MCF 10A (cell line): Measurements from ENCODE around the gene CROCC2. TPM values are rescaled to one million over a fixed set of nuclear protein-coding genes. Genes with fewer than 3 reads are reported as not detected.

Source experiments
- BruUV-seq: library from RNA; stranded (reverse); fragments of 400-500 nt; replicated peaks from 2 replicates; lab custom pipeline; 2021; lab: Mats Ljungman, UMichigan
- CTCF ChIA-PET: fragments of 300-600 bp; sonication (Branson Sonifier 250); formaldehyde crosslinking; extraction: SDS; loops from one replicate; lab custom pipeline; 2021; ENCODE audit warnings: antibody characterized with exemption, inconsistent platforms; lab: Yijun Ruan, JAX
- POLR2A ChIA-PET: fragments of 300-600, 350-650 bp; sonication (Branson Sonifier 250); formaldehyde crosslinking; extraction: SDS; loops from one replicate; lab custom pipeline; 2020; ENCODE audit warnings: antibody characterized with exemption, inconsistent platforms; lab: Yijun Ruan, JAX
- DNase-seq: peaks from one replicate; pipeline ENCODE4 v3.0.0-alpha.2; 2018; ENCODE audit not compliant: unreplicated experiment
- H3K27ac Mint-ChIP-seq: one replicate; pipeline ENCODE4 v1.8.0; 2022; ENCODE audit warnings: mild to moderate bottlenecking, low read depth, mixed read lengths; ENCODE audit not compliant: unreplicated experiment
- H3K27me3 Mint-ChIP-seq: one replicate; pipeline ENCODE4 v1.8.0; 2022; ENCODE audit warnings: mixed read lengths; ENCODE audit not compliant: insufficient read depth, unreplicated experiment
- H3K36me3 Mint-ChIP-seq: one replicate; pipeline ENCODE4 v1.8.0; 2022; ENCODE audit warnings: mild to moderate bottlenecking, moderate library complexity, mixed read lengths; ENCODE audit not compliant: insufficient read depth, unreplicated experiment
- H3K4me1 Mint-ChIP-seq: one replicate; pipeline ENCODE4 v1.8.0; 2022; ENCODE audit warnings: mixed read lengths; ENCODE audit not compliant: insufficient read depth, unreplicated experiment
- H3K4me3 Mint-ChIP-seq: one replicate; pipeline ENCODE4 v1.8.0; 2022; ENCODE audit warnings: mild to moderate bottlenecking, moderate library complexity, mixed read lengths; ENCODE audit not compliant: unreplicated experiment
- H3K9me3 Mint-ChIP-seq: one replicate; pipeline ENCODE4 v1.8.0; 2022; ENCODE audit warnings: mixed read lengths; ENCODE audit not compliant: unreplicated experiment
- intact Hi-C: fragments of 100-400 bp; cut with micrococcal nuclease; formaldehyde crosslinking; loops from 2 replicates; pipeline ENCODE4 v1.14.1; 2022
- total RNA-seq: library from RNA; stranded (reverse); gene quantifications from 2 replicates; pipeline ENCODE4 v1.2.3, GENCODE V29; 2022
- TF ChIP-seq, protein P1 (sequence below): fragments of 200-600 bp; IDR thresholded peaks from one replicate; pipeline ENCODE4 v1.8.0; 2022; ENCODE audit warnings: antibody characterized with exemption, mild to moderate bottlenecking; ENCODE audit not compliant: unreplicated experiment

Gene CROCC2
- total RNA-seq, 1 experiment from 2014 or later = not detected

DNA sequence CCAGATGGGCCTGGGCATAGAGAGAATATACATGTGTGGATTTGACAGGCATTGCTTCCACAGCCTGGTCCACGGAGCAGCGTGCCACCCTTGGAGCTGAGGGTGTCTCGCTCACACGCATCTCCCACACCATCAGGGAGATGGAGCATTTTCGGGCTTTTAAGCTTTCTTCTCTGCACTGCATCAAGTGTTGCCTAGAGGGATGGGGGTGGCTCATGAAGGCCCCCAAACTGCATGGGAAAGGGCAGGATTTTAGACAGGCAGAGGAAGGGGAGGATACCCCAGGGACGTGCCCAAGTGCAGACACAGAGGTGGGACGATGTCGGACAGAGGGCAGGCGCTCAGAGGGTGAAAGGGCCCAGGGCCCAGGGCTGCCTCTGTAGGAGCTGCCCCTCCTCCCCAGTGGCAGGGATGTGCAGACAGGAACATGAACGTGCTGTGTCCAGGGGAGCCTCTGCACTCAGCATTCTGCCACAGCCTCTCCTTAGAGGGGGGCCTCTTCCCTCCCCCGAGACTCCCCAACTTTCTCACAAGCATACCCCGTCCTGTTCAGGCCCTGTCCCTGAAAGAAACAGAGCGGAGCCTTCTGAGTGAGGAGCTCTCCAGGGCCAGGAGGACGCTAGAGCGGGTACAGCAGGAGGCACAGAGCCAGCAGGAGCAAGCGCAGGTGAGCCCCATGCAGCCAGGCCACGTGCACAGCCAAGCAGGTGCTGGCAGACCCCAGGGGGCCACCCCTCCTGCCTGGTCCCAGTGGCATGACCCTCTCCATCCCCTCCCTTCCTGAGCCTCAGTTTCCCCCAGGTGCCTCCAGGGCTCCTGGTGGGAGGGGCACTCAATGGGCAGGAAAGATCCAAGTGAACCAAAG is 49.4 kb downstream of the CROCC2 start:
- TF ChIP-seq, protein P1, sequence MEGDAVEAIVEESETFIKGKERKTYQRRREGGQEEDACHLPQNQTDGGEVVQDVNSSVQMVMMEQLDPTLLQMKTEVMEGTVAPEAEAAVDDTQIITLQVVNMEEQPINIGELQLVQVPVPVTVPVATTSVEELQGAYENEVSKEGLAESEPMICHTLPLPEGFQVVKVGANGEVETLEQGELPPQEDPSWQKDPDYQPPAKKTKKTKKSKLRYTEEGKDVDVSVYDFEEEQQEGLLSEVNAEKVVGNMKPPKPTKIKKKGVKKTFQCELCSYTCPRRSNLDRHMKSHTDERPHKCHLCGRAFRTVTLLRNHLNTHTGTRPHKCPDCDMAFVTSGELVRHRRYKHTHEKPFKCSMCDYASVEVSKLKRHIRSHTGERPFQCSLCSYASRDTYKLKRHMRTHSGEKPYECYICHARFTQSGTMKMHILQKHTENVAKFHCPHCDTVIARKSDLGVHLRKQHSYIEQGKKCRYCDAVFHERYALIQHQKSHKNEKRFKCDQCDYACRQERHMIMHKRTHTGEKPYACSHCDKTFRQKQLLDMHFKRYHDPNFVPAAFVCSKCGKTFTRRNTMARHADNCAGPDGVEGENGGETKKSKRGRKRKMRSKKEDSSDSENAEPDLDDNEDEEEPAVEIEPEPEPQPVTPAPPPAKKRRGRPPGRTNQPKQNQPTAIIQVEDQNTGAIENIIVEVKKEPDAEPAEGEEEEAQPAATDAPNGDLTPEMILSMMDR = no peak
- Mint-ChIP-seq H3K27ac (no peak overlapping the region), H3K36me3 (no peaks in the 10 kb centered on the region), H3K27me3 (peaks cover 11% of the 10 kb centered on the region), H3K9me3 (no peaks in the 10 kb centered on the region), H3K4me1 (no peaks in the 10 kb centered on the region), H3K4me3 (no peak overlapping the region)
- no TSS peak for BruUV-seq
- ChIA-PET CTCF (interaction anchor here (0.7 kb wide), 1 partner anchor 29 kb away, joined by 3 read pairs; no protein-coding TSS in a partner anchor), POLR2A (no interaction called here)
- intact Hi-C loops = no loop called here
- no peak for DNase-seq

- TF ChIP-seq, protein P1 = no peak
- no TSS peak for BruUV-seq
- intact Hi-C loops = no loop called here
- no peaks in the 10 kb centered on the region for H3K36me3 Mint-ChIP-seq
- H3K27ac Mint-ChIP-seq = no peak overlapping the region
- POLR2A ChIA-PET = no interaction called here
- H3K4me3 Mint-ChIP-seq = no peak overlapping the region
- CTCF ChIA-PET = interaction anchor here (0.7 kb wide), 1 partner anchor 1826 kb away, joined by 4 read pairs; no protein-coding TSS in a partner anchor
- H3K4me1 Mint-ChIP-seq = no peaks in the 10 kb centered on the region
- H3K27me3 Mint-ChIP-seq = peaks cover 11% of the 10 kb centered on the region
- DNase-seq = no peak
- H3K9me3 Mint-ChIP-seq = no peaks in the 10 kb centered on the region
Measured at GRCh38 chr2:240956171-240956934, 50.2 kb downstream of the CROCC2 start.

DNA sequence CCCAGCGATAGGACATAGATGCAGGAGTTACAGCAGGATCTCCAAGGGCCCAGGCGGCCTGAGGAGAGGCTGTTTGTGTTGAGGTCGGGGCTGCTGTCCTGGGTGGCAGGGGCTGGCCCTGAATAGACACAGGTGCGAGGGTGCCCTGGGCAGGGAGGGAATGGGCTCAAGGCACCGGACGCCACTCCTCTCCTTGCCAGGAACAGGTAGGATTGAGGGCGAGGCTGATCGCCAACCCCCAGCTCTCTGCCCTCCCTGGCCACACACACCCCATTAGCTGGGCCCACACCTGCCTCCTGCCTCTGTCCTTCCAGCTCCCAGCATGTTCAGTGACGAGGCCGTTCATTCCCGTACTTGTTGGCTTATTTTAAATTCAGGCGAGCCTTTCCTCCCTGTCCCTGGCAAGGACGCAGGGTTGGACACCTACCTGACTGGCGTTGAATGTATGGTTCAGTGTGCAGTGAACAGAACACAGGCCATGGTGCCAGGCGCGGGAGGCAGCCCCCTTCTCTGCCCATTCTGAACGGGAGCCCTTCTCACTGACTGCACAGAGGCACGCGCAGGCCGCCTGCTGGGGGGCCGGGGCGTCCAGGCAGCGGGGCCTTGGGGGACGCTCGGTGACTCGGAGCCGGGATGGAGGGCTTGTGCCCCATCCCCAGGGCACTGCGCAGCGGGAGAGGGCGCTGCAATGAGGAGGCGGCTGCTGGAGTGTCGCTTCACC is 51.0 kb downstream of the CROCC2 start:
- POLR2A ChIA-PET = interaction anchor here (0.6 kb wide), 1 partner anchor 963 kb away, joined by 3 read pairs; no protein-coding TSS in a partner anchor
- DNase-seq = no peak
- Mint-ChIP-seq H3K9me3 (no peaks in the 10 kb centered on the region), H3K4me3 (no peak overlapping the region), H3K4me1 (no peaks in the 10 kb centered on the region), H3K36me3 (no peaks in the 10 kb centered on the region), H3K27ac (no peak overlapping the region), H3K27me3 (peaks cover 11% of the 10 kb centered on the region)
- CTCF ChIA-PET = interaction anchor here (0.6 to 0.7 kb wide), 2 partner anchors 15 to 1827 kb away, joined by 3 to 4 read pairs; no protein-coding TSS in a partner anchor
- TF ChIP-seq, protein P1 = no peak
- intact Hi-C loops = no loop called here
- no TSS peak for BruUV-seq
